Measurements from ENCODE around the gene PRM1. TPM values are rescaled to one million over a fixed set of nuclear protein-coding genes. Genes with fewer than 3 reads are reported as not detected.

Gene PRM1
- total RNA-seq, 2 donors from 2014 or later, result not detected

GRCh38 chr16:11262915-11263314, 18.2 kb downstream of the PRM1 start:
- Histone ChIP-seq H3K4me1 (peaks cover 11% of the 10 kb centered on the region), H3K27ac (no peak overlapping the region), H3K4me3 (no peak overlapping the region), H3K27me3 (no peaks in the 10 kb centered on the region), H3K36me3 (no peaks in the 10 kb centered on the region), H3K9ac (ENCODE audit: low read depth in 2 of 2, low read length in 2 of 2) (peak overlapping the region in 1 of 2 donors; percentile 14), H3K9me3 (no peaks in the 10 kb centered on the region)
- TF ChIP-seq CTCF (IDR thresholded peaks at IDR 0.05), result no peak
- intact Hi-C loops (cut with DNase I), result no loop called here
- DNase-seq, result peak; percentile 56

- Histone ChIP-seq H3K9me3 (no peaks in the 10 kb centered on the region), H3K36me3 (no peaks in the 10 kb centered on the region), H3K4me1 (peaks cover 18% of the 10 kb centered on the region), H3K27ac (no peak overlapping the region), H3K9ac (ENCODE audit: low read depth in 2 of 2, low read length in 2 of 2) (no peak overlapping the region), H3K27me3 (no peaks in the 10 kb centered on the region), H3K4me3 (no peak overlapping the region)
- no peak for DNase-seq
- no peak for TF ChIP-seq CTCF (IDR thresholded peaks at IDR 0.05)
- intact Hi-C loops (cut with DNase I), result no loop called here
Measured at GRCh38 chr16:11260596-11260966, 20.5 kb downstream of the PRM1 start.

GRCh38 chr16:11259655-11260595, 21.2 kb downstream of the PRM1 start:
- no peak for DNase-seq
- Histone ChIP-seq H3K4me3 (no peak overlapping the region), H3K27ac (peak overlapping the region; percentile 30), H3K9ac (ENCODE audit: low read depth in 2 of 2, low read length in 2 of 2) (no peak overlapping the region), H3K9me3 (no peaks in the 10 kb centered on the region), H3K36me3 (no peaks in the 10 kb centered on the region), H3K4me1 (peaks cover 15% of the 10 kb centered on the region), H3K27me3 (no peaks in the 10 kb centered on the region)
- intact Hi-C loops (cut with DNase I), result loop anchor here (5.0 to 10.0 kb wide), 2 partner anchors 87 to 155 kb away; partner anchors contain the start of gene RMI2
- TF ChIP-seq CTCF (IDR thresholded peaks at IDR 0.05), result no peak

- no peak overlapping the region for H3K4me3 ChIP-seq
- peak; percentile 74 for DNase-seq
- H3K4me1 ChIP-seq, result peaks cover 12% of the 10 kb centered on the region
- H3K9ac ChIP-seq (ENCODE audit: low read depth in 2 of 2, low read length in 2 of 2), result peak overlapping the region in 1 of 2 donors; percentile 70
- H3K27me3 ChIP-seq, result no peaks in the 10 kb centered on the region
- H3K27ac ChIP-seq, result peak overlapping the region; percentile 30
- no peak for TF ChIP-seq CTCF (IDR thresholded peaks at IDR 0.05)
- intact Hi-C loops (cut with DNase I), result loop anchor here (5.0 to 10.0 kb wide), 2 partner anchors 88 to 154 kb away; partner anchors contain the start of gene RMI2
- H3K9me3 ChIP-seq, result no peaks in the 10 kb centered on the region
- no peaks in the 10 kb centered on the region for H3K36me3 ChIP-seq
Measured at GRCh38 chr16:11258553-11259492, 22.3 kb downstream of the PRM1 start.
